ENCODE data around the gene AGAP1. TPM values are rescaled to one million over a fixed set of nuclear protein-coding genes. Genes with fewer than 3 reads are reported as not detected.
A peak's percentile ranks its signal among the peaks of the same experiment; 100 is the strongest.

AGAP1 gene
- total RNA-seq, 1 donor from 2014 or later = 20.4 TPM

GRCh38 chr2:235614176-235614860, 120.5 kb downstream of the AGAP1 start:
- no peak overlapping the region for H3K4me3 ChIP-seq
- Mint-ChIP-seq H3K27me3 (ENCODE audit: insufficient read depth, low read depth) (peaks cover 10% of the 10 kb centered on the region), H3K36me3 (peaks cover 5% of the 10 kb centered on the region), H3K4me1 (peaks cover 41% of the 10 kb centered on the region), H3K4me3 (no peak overlapping the region), H3K27ac (peak overlapping the region; percentile 48), H3K9me3 (peaks cover 5% of the 10 kb centered on the region)
- no peaks in the 10 kb centered on the region for H3K36me3 ChIP-seq
- H3K9ac ChIP-seq = no peak overlapping the region
- no peaks in the 10 kb centered on the region for H3K27me3 ChIP-seq
- H3K4me2 ChIP-seq = no peak overlapping the region
- no peak overlapping the region for H2AFZ ChIP-seq (replicated peaks)
- peaks cover 81% of the 10 kb centered on the region for H3K79me2 ChIP-seq (ENCODE audit: low read depth)
- peaks cover 5% of the 10 kb centered on the region for H3K4me1 ChIP-seq
- H3F3A ChIP-seq (ENCODE audit: low read depth) = no peaks in the 10 kb centered on the region
- TF ChIP-seq EZH2 (IDR thresholded peaks at IDR 0.05) (no peak), CTCF (IDR thresholded peaks at IDR 0.05) (no peak), EZH2phosphoT487 (IDR thresholded peaks at IDR 0.05) (no peak)
- DNase-seq (ENCODE audit: low spot score) = no peak
- peaks cover 60% of the 10 kb centered on the region for H4K20me1 ChIP-seq (ENCODE audit: low read depth)
- H3K9me3 ChIP-seq (ENCODE audit: low read depth) = no peaks in the 10 kb centered on the region
- no peak overlapping the region for H3K27ac ChIP-seq

GRCh38 chr2:235614900-235615712, 121.3 kb downstream of the AGAP1 start:
- H3K27ac ChIP-seq = no peak overlapping the region
- no peak overlapping the region for H3K9ac ChIP-seq
- H3K36me3 Mint-ChIP-seq = peaks cover 5% of the 10 kb centered on the region
- peaks cover 40% of the 10 kb centered on the region for H3K4me1 Mint-ChIP-seq
- no peak for DNase-seq (ENCODE audit: low spot score)
- H3K9me3 Mint-ChIP-seq = peaks cover 5% of the 10 kb centered on the region
- H3K27me3 Mint-ChIP-seq (ENCODE audit: insufficient read depth, low read depth) = peaks cover 8% of the 10 kb centered on the region
- H3K4me1 ChIP-seq = peaks cover 5% of the 10 kb centered on the region
- H3K4me3 ChIP-seq = no peak overlapping the region
- no peak overlapping the region for H3K27ac Mint-ChIP-seq
- no peak overlapping the region for H2AFZ ChIP-seq (replicated peaks)
- TF ChIP-seq CTCF (IDR thresholded peaks at IDR 0.05) (no peak), EZH2 (IDR thresholded peaks at IDR 0.05) (no peak), EZH2phosphoT487 (IDR thresholded peaks at IDR 0.05) (no peak)
- H3F3A ChIP-seq (ENCODE audit: low read depth) = no peaks in the 10 kb centered on the region
- peaks cover 76% of the 10 kb centered on the region for H3K79me2 ChIP-seq (ENCODE audit: low read depth)
- no peak overlapping the region for H3K4me3 Mint-ChIP-seq
- no peak overlapping the region for H3K4me2 ChIP-seq
- H3K36me3 ChIP-seq = no peaks in the 10 kb centered on the region
- no peaks in the 10 kb centered on the region for H3K27me3 ChIP-seq
- peaks cover 54% of the 10 kb centered on the region for H4K20me1 ChIP-seq (ENCODE audit: low read depth)
- H3K9me3 ChIP-seq (ENCODE audit: low read depth) = no peaks in the 10 kb centered on the region

DNA sequence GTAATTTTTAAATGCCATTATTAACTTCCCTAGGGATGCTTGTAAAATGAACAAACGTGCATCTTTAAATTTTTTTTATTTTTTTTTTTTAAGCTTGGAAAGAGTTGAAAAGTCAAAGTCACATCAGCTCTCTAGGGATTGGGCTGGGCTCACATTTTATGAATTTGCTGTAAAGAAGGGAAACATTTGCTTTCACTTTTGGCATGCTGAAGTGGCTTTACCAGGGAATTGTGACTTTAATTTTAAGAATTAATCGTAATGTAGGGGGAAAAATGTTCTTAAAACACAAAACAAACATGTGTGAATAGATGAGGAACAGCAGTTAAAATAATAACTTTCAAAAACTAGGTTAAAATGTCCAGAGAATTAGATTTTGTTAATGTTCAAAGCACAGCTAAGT, 123.0 kb downstream of the AGAP1 start:
- Mint-ChIP-seq H3K4me3 (no peak overlapping the region), H3K36me3 (peaks cover 3% of the 10 kb centered on the region), H3K4me1 (peaks cover 30% of the 10 kb centered on the region), H3K27ac (no peak overlapping the region), H3K27me3 (ENCODE audit: insufficient read depth, low read depth) (peaks cover 3% of the 10 kb centered on the region), H3K9me3 (peaks cover 3% of the 10 kb centered on the region)
- Histone ChIP-seq H3K4me1 (peaks cover 9% of the 10 kb centered on the region), H3K79me2 (ENCODE audit: low read depth) (peaks cover 70% of the 10 kb centered on the region), H3K4me3 (no peak overlapping the region), H3K9me3 (ENCODE audit: low read depth) (no peaks in the 10 kb centered on the region), H3K27ac (no peak overlapping the region), H3K4me2 (no peak overlapping the region), H3K36me3 (no peaks in the 10 kb centered on the region), H2AFZ (replicated peaks) (no peak overlapping the region), H3F3A (ENCODE audit: low read depth) (no peaks in the 10 kb centered on the region), H3K9ac (no peak overlapping the region), H4K20me1 (ENCODE audit: low read depth) (peaks cover 50% of the 10 kb centered on the region), H3K27me3 (no peaks in the 10 kb centered on the region)
- TF ChIP-seq CTCF (IDR thresholded peaks at IDR 0.05) (no peak), EZH2phosphoT487 (IDR thresholded peaks at IDR 0.05) (no peak), EZH2 (IDR thresholded peaks at IDR 0.05) (no peak)
- no peak for DNase-seq (ENCODE audit: low spot score)

Data from neural progenitor cell (in vitro differentiated cells).